SK-N-SH (cell line): ENCODE data around the gene EML5.

ENCODE experiments used
- EZH2phosphoT487 ChIP-seq: fragments of 200-600 bp; sonication (generic); IDR thresholded peaks from 2 replicates; pipeline ENCODE4 v1.6.1; 2017; ENCODE audit warnings: low read depth, mixed run types, mild to moderate bottlenecking, antibody characterized with exemption, moderate library complexity, borderline replicate concordance
- FOSL2 ChIP-seq: IDR thresholded peaks from 2 replicates; pipeline ENCODE4 v1.4.0; 2012; ENCODE audit warnings: low read depth, mild to moderate bottlenecking, moderate library complexity, borderline replicate concordance
- FOXM1 ChIP-seq: IDR thresholded peaks from 2 replicates; pipeline ENCODE4 v1.4.0; 2012; ENCODE audit warnings: low read depth, mild to moderate bottlenecking
- NRF1 ChIP-seq: IDR thresholded peaks from 2 replicates; pipeline ENCODE4 v1.6.1; 2012; ENCODE audit warnings: low read depth, mild to moderate bottlenecking, low read length
- POLR2AphosphoS5 ChIP-seq: IDR thresholded peaks from 2 replicates; pipeline ENCODE4 v1.6.1; 2012; ENCODE audit warnings: low read depth, low read length
- RAD21 ChIP-seq: IDR thresholded peaks from 2 replicates; pipeline ENCODE4 v1.6.1; 2012; ENCODE audit warnings: mild to moderate bottlenecking, low read length
- RFX5 ChIP-seq: IDR thresholded peaks from 2 replicates; pipeline ENCODE4 v1.6.1; 2012; ENCODE audit warnings: mild to moderate bottlenecking, improper control_type of control experiment, low read length
- TCF12 ChIP-seq: IDR thresholded peaks from 2 replicates; pipeline ENCODE4 v1.4.0; 2012
- TEAD4 ChIP-seq: IDR thresholded peaks from 2 replicates; pipeline ENCODE4 v1.4.0; 2012; ENCODE audit warnings: mild to moderate bottlenecking, borderline replicate concordance; ENCODE audit not compliant: insufficient read depth
- TF ChIP-seq, protein P1 (sequence below): fragments of 200-600 bp; sonication (generic); IDR thresholded peaks from 2 replicates; pipeline ENCODE4 v1.6.1; 2017; ENCODE audit warnings: antibody characterized with exemption, mild to moderate bottlenecking, moderate library complexity
- TF ChIP-seq, protein P2 (sequence below): IDR thresholded peaks from 2 replicates; pipeline ENCODE4 v1.6.1; 2012; ENCODE audit warnings: mild to moderate bottlenecking, low read depth, low read length, moderate library complexity
- TF ChIP-seq, protein P3 (sequence below): IDR thresholded peaks from 2 replicates; pipeline ENCODE4 v1.4.0; 2012; ENCODE audit warnings: low read depth
- TF ChIP-seq, protein P4 (sequence below): IDR thresholded peaks from 2 replicates; pipeline ENCODE4; 2012
- TF ChIP-seq, protein P5 (sequence below): IDR thresholded peaks from 2 replicates; pipeline ENCODE4 v1.4.0; 2012; ENCODE audit warnings: low read depth, borderline replicate concordance

DNA sequence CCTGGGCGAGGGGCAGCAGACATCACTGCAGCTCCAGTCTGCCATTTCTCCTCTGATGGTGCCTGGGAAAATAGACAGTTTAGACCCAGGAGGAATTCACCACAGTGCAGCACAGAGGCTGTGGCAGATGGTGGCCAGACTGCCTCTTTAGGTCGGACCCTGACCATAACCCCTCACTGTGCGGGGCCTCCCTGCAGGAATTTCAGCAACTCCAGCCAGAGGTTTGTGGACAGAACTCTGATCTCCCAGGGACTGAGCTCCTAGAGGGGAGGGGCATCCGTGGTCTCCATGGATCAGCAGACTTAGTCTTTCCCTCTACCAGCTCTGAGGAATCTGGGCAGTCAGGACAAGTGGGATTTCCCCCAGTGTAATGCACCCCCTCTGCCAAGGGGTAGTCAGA is 123.4 kb downstream of the EML5 start:
- TF ChIP-seq EZH2phosphoT487 (no peak), NRF1 (no peak), POLR2AphosphoS5 (no peak), FOXM1 (no peak), RFX5 (no peak), RAD21 (no peak), TEAD4 (no peak), TCF12 (no peak), FOSL2 (no peak)
- TF ChIP-seq, protein P1, sequence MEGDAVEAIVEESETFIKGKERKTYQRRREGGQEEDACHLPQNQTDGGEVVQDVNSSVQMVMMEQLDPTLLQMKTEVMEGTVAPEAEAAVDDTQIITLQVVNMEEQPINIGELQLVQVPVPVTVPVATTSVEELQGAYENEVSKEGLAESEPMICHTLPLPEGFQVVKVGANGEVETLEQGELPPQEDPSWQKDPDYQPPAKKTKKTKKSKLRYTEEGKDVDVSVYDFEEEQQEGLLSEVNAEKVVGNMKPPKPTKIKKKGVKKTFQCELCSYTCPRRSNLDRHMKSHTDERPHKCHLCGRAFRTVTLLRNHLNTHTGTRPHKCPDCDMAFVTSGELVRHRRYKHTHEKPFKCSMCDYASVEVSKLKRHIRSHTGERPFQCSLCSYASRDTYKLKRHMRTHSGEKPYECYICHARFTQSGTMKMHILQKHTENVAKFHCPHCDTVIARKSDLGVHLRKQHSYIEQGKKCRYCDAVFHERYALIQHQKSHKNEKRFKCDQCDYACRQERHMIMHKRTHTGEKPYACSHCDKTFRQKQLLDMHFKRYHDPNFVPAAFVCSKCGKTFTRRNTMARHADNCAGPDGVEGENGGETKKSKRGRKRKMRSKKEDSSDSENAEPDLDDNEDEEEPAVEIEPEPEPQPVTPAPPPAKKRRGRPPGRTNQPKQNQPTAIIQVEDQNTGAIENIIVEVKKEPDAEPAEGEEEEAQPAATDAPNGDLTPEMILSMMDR: no peak
- TF ChIP-seq, protein P2, sequence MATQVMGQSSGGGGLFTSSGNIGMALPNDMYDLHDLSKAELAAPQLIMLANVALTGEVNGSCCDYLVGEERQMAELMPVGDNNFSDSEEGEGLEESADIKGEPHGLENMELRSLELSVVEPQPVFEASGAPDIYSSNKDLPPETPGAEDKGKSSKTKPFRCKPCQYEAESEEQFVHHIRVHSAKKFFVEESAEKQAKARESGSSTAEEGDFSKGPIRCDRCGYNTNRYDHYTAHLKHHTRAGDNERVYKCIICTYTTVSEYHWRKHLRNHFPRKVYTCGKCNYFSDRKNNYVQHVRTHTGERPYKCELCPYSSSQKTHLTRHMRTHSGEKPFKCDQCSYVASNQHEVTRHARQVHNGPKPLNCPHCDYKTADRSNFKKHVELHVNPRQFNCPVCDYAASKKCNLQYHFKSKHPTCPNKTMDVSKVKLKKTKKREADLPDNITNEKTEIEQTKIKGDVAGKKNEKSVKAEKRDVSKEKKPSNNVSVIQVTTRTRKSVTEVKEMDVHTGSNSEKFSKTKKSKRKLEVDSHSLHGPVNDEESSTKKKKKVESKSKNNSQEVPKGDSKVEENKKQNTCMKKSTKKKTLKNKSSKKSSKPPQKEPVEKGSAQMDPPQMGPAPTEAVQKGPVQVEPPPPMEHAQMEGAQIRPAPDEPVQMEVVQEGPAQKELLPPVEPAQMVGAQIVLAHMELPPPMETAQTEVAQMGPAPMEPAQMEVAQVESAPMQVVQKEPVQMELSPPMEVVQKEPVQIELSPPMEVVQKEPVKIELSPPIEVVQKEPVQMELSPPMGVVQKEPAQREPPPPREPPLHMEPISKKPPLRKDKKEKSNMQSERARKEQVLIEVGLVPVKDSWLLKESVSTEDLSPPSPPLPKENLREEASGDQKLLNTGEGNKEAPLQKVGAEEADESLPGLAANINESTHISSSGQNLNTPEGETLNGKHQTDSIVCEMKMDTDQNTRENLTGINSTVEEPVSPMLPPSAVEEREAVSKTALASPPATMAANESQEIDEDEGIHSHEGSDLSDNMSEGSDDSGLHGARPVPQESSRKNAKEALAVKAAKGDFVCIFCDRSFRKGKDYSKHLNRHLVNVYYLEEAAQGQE: no peak
- TF ChIP-seq, protein P3, sequence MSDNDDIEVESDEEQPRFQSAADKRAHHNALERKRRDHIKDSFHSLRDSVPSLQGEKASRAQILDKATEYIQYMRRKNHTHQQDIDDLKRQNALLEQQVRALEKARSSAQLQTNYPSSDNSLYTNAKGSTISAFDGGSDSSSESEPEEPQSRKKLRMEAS: no peak
- TF ChIP-seq, protein P4, sequence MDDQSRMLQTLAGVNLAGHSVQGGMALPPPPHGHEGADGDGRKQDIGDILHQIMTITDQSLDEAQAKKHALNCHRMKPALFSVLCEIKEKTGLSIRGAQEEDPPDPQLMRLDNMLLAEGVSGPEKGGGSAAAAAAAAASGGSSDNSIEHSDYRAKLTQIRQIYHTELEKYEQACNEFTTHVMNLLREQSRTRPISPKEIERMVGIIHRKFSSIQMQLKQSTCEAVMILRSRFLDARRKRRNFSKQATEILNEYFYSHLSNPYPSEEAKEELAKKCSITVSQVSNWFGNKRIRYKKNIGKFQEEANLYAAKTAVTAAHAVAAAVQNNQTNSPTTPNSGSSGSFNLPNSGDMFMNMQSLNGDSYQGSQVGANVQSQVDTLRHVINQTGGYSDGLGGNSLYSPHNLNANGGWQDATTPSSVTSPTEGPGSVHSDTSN: no peak
- TF ChIP-seq, protein P5, sequence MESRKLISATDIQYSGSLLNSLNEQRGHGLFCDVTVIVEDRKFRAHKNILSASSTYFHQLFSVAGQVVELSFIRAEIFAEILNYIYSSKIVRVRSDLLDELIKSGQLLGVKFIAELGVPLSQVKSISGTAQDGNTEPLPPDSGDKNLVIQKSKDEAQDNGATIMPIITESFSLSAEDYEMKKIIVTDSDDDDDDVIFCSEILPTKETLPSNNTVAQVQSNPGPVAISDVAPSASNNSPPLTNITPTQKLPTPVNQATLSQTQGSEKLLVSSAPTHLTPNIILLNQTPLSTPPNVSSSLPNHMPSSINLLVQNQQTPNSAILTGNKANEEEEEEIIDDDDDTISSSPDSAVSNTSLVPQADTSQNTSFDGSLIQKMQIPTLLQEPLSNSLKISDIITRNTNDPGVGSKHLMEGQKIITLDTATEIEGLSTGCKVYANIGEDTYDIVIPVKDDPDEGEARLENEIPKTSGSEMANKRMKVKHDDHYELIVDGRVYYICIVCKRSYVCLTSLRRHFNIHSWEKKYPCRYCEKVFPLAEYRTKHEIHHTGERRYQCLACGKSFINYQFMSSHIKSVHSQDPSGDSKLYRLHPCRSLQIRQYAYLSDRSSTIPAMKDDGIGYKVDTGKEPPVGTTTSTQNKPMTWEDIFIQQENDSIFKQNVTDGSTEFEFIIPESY: no peak
